Measurements from ENCODE around the gene TRAPPC3.

The TRAPPC3 gene

GRCh38 chr1:36150296-36151133, 1.2 kb upstream of the TRAPPC3 start:
- no peak for TF ChIP-seq CTCF (IDR thresholded peaks at IDR 0.05; ENCODE audit: control insufficient read depth, insufficient read depth, low read depth, low read length, missing control alignments)
- H3K4me3 ChIP-seq (ENCODE audit: control insufficient read depth, low read depth, low read length): peak overlapping the region; percentile 22
- peak; percentile 81 for DNase-seq (ENCODE audit: low read depth)

GRCh38 chr1:36149973-36150295, 648 bp upstream of the TRAPPC3 start:
- no peak for TF ChIP-seq CTCF (IDR thresholded peaks at IDR 0.05; ENCODE audit: control insufficient read depth, insufficient read depth, low read depth, low read length, missing control alignments)
- no peak overlapping the region; the same call in 1 of the 2 replicates for H3K4me3 ChIP-seq (ENCODE audit: control insufficient read depth, low read depth, low read length)
- no peak for DNase-seq (ENCODE audit: low read depth)

DNA sequence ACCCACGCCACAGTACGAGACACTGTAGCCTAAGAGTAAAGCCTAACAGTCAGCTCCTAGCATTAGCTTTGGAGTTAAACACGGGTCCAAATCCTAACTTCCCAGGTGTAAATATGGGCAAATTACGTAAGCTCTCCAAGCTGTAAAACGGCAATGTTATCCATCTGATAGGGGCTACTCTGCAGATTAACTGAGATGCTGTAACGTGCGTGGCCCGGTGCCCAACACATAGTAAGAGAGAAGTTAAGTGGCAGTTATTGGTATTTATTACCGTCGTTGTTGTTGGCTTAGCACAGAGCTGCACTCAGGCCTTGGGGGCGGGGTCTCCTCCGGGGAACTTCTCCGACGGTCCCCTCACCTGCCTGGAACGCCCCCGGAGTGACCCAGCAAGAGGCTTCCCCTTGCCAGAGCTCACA, 457 bp downstream of the TRAPPC3 start:
- TF ChIP-seq CTCF (IDR thresholded peaks at IDR 0.05; ENCODE audit: control insufficient read depth, insufficient read depth, low read depth, low read length, missing control alignments): no peak
- DNase-seq (ENCODE audit: low read depth): no peak
- peak overlapping the region; percentile 66 for H3K4me3 ChIP-seq (ENCODE audit: control insufficient read depth, low read depth, low read length)

GRCh38 chr1:36144413-36144812, 4.9 kb downstream of the TRAPPC3 start:
- no peak for TF ChIP-seq CTCF (IDR thresholded peaks at IDR 0.05; ENCODE audit: control insufficient read depth, insufficient read depth, low read depth, low read length, missing control alignments)
- no peak overlapping the region for H3K4me3 ChIP-seq (ENCODE audit: control insufficient read depth, low read depth, low read length)
- no peak for DNase-seq (ENCODE audit: low read depth)

GRCh38 chr1:36143424-36143823, 5.9 kb downstream of the TRAPPC3 start:
- no peak for TF ChIP-seq CTCF (IDR thresholded peaks at IDR 0.05; ENCODE audit: control insufficient read depth, insufficient read depth, low read depth, low read length, missing control alignments)
- DNase-seq (ENCODE audit: low read depth): no peak
- no peak overlapping the region for H3K4me3 ChIP-seq (ENCODE audit: control insufficient read depth, low read depth, low read length)

GRCh38 chr1:36142121-36142520, 7.2 kb downstream of the TRAPPC3 start:
- no peak for DNase-seq (ENCODE audit: low read depth)
- no peak overlapping the region for H3K4me3 ChIP-seq (ENCODE audit: control insufficient read depth, low read depth, low read length)
- TF ChIP-seq CTCF (IDR thresholded peaks at IDR 0.05; ENCODE audit: control insufficient read depth, insufficient read depth, low read depth, low read length, missing control alignments): no peak

All from AG09309 (cell line).